Karpas-422 (cell line): ENCODE data around the gene AMOTL1. TPM values are rescaled to one million over a fixed set of nuclear protein-coding genes. Genes with fewer than 3 reads are reported as not detected.
"Not testable (repeated sequence)": the region's sequence is repeated elsewhere in the genome, so short reads cannot be mapped to it uniquely, and the experiment has no call there.

Experiments
- DNase-seq: peaks from one replicate; pipeline ENCODE4 v3.0.0-alpha.2; 2015
- H2AFZ ChIP-seq: fragments of 200-600 bp; sonication (generic); 2 replicates; pipeline ENCODE4 v1.6.1; 2014; ENCODE audit warnings: antibody characterized with exemption, low read length, mixed read lengths
- H3K27ac ChIP-seq: fragments of 200-600 bp; sonication (generic); 2 replicates; pipeline ENCODE4 v1.5.1; 2014; ENCODE audit warnings: mild to moderate bottlenecking, low read length, moderate library complexity
- H3K27me3 ChIP-seq: fragments of 200-600 bp; sonication (generic); 2 replicates; pipeline ENCODE4 v1.6.1; 2014; ENCODE audit warnings: low read length, mixed read lengths
- H3K36me3 ChIP-seq: fragments of 200-600 bp; sonication (generic); 2 replicates; pipeline ENCODE4 v1.6.1; 2014; ENCODE audit warnings: low read length, mixed read lengths; ENCODE audit not compliant: insufficient read depth
- H3K4me1 ChIP-seq: fragments of 200-600 bp; sonication (generic); 2 replicates; pipeline ENCODE4 v1.6.1; 2014; ENCODE audit warnings: mild to moderate bottlenecking, low read length, mixed read lengths
- H3K4me2 ChIP-seq: fragments of 200-600 bp; sonication (generic); 2 replicates; pipeline ENCODE4 v1.6.1; 2014; ENCODE audit warnings: low read length, low read depth, mild to moderate bottlenecking; ENCODE audit not compliant: poor library complexity, severe bottlenecking
- H3K4me3 ChIP-seq: fragments of 200-600 bp; sonication (generic); 2 replicates; pipeline ENCODE4 v1.5.1; 2014; ENCODE audit warnings: mild to moderate bottlenecking, antibody characterized with exemption, low read length, mixed read lengths
- H3K79me2 ChIP-seq: fragments of 200-600 bp; sonication (generic); 2 replicates; pipeline ENCODE4 v1.6.1; 2014; ENCODE audit warnings: mild to moderate bottlenecking, low read length, mixed read lengths
- H3K9ac ChIP-seq: fragments of 200-600 bp; sonication (generic); 2 replicates; pipeline ENCODE4 v1.6.0; 2014; ENCODE audit warnings: low read length
- H3K9me2 ChIP-seq: fragments of 200-600 bp; sonication (generic), shearing (Covaris generic); replicated peaks from 2 replicates; pipeline ENCODE4 v1.6.0; 2014; ENCODE audit warnings: mild to moderate bottlenecking, low read length, moderate library complexity; ENCODE audit not compliant: insufficient read depth
- H3K9me3 ChIP-seq: fragments of 300-700, 200-600 bp; sonication (generic); 2 replicates; pipeline ENCODE4 v1.6.1; 2014; ENCODE audit warnings: low read length, mixed read lengths
- H4K20me1 ChIP-seq: fragments of 200-600 bp; sonication (generic); 2 replicates; pipeline ENCODE4 v1.6.1; 2014; ENCODE audit warnings: mild to moderate bottlenecking, antibody characterized with exemption, low read length, low read depth; ENCODE audit not compliant: insufficient read depth
- total RNA-seq: library from RNA; depleted of rRNA; stranded (reverse); fragments of >200 nt; shearing (Covaris generic); gene quantifications from 2 replicates; pipeline ENCODE4 v1.2.3, GENCODE V29; 2014; ENCODE audit warnings: low replicate concordance

Gene AMOTL1
- total RNA-seq, 1 experiment from 2014 or later, result 0.04 TPM

DNA sequence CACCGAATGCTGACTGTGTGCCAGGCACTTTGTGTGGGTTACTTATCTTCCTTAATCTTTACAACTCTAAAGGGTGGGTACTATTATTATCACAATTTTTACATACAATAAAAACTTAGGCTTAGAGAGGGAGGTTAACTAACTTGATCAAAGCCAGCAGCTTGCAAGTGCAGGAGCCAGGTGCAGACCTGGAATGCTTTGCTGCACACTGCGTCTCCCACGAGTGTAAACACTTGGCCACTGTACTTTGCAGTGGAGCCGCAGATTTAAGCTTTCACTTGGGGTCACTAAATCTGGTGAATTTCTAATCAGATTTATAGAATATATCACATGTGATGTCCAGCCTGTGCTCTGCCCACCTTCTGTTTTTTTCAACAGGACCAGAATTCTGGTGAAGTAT is 36.7 kb downstream of the AMOTL1 start:
- Histone ChIP-seq H3K9ac (no peak overlapping the region), H3K4me1 (no peaks in the 10 kb centered on the region), H3K9me3 (no peaks in the 10 kb centered on the region), H3K9me2 (no peaks in the 10 kb centered on the region), H2AFZ (no peak overlapping the region), H3K79me2 (no peaks in the 10 kb centered on the region), H3K27ac (no peak overlapping the region), H4K20me1 (no peaks in the 10 kb centered on the region), H3K4me2 (no peak overlapping the region), H3K36me3 (no peaks in the 10 kb centered on the region), H3K4me3 (no peak overlapping the region), H3K27me3 (peaks cover 3% of the 10 kb centered on the region; the same call in 1 of the 2 replicates)
- no peak for DNase-seq

DNA sequence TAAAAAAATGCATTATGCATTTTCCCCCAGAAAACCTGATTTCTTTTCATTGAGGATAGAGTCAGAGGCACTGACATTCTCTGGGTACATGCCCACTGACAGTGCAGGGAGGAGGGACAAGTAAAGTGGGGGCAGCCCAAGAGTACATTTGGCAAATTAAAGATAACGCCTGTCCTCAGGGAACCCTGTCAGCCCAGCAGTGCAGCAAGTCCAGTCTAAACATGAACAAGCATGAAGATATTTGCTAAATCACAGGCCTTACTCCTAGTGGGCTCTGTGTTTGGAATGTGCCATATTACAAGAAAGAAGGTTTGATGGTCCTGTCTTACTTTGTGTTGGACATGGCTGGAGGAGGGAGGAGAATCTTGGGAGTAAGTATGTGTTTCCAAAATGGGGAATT is 37.9 kb downstream of the AMOTL1 start:
- no peaks in the 10 kb centered on the region for H3K9me2 ChIP-seq

GRCh38 chr11:94806419-94806818 is 38.3 kb downstream of the AMOTL1 start:
- Histone ChIP-seq H3K36me3 (no peaks in the 10 kb centered on the region), H3K9me3 (no peaks in the 10 kb centered on the region), H3K27ac (no peak overlapping the region), H3K9me2 (no peaks in the 10 kb centered on the region), H2AFZ (no peak overlapping the region), H3K4me3 (no peak overlapping the region), H4K20me1 (no peaks in the 10 kb centered on the region), H3K27me3 (peaks cover 3% of the 10 kb centered on the region; the same call in 1 of the 2 replicates), H3K9ac (no peak overlapping the region), H3K4me2 (no peak overlapping the region), H3K79me2 (no peaks in the 10 kb centered on the region), H3K4me1 (no peaks in the 10 kb centered on the region)
- DNase-seq, result no peak

More for the DNA sequence above, 37.9 kb downstream of the AMOTL1 start:
- H3K4me3 ChIP-seq, result no peak overlapping the region
- H3K27me3 ChIP-seq, result peaks cover 3% of the 10 kb centered on the region; the same call in 1 of the 2 replicates
- no peak overlapping the region for H3K4me2 ChIP-seq
- no peak for DNase-seq
- no peaks in the 10 kb centered on the region for H3K9me3 ChIP-seq
- H3K9ac ChIP-seq, result no peak overlapping the region
- no peaks in the 10 kb centered on the region for H4K20me1 ChIP-seq
- H2AFZ ChIP-seq, result no peak overlapping the region
- H3K27ac ChIP-seq, result no peak overlapping the region
- H3K36me3 ChIP-seq, result no peaks in the 10 kb centered on the region
- no peaks in the 10 kb centered on the region for H3K79me2 ChIP-seq
- H3K4me1 ChIP-seq, result no peaks in the 10 kb centered on the region

GRCh38 chr11:94809251-94809650 is 41.1 kb downstream of the AMOTL1 start:
- H3K4me2 ChIP-seq, result no peak overlapping the region
- H3K36me3 ChIP-seq, result no peaks in the 10 kb centered on the region
- no peaks in the 10 kb centered on the region for H3K9me2 ChIP-seq
- no peaks in the 10 kb centered on the region for H4K20me1 ChIP-seq
- peaks cover 9% of the 10 kb centered on the region; the same call in 1 of the 2 replicates for H3K27me3 ChIP-seq
- no peak for DNase-seq
- no peak overlapping the region for H3K4me3 ChIP-seq
- H3K4me1 ChIP-seq, result no peaks in the 10 kb centered on the region
- H3K9me3 ChIP-seq, result no peaks in the 10 kb centered on the region
- H3K79me2 ChIP-seq, result no peaks in the 10 kb centered on the region
- H3K9ac ChIP-seq, result no peak overlapping the region
- no peak overlapping the region for H2AFZ ChIP-seq
- H3K27ac ChIP-seq, result no peak overlapping the region

DNA sequence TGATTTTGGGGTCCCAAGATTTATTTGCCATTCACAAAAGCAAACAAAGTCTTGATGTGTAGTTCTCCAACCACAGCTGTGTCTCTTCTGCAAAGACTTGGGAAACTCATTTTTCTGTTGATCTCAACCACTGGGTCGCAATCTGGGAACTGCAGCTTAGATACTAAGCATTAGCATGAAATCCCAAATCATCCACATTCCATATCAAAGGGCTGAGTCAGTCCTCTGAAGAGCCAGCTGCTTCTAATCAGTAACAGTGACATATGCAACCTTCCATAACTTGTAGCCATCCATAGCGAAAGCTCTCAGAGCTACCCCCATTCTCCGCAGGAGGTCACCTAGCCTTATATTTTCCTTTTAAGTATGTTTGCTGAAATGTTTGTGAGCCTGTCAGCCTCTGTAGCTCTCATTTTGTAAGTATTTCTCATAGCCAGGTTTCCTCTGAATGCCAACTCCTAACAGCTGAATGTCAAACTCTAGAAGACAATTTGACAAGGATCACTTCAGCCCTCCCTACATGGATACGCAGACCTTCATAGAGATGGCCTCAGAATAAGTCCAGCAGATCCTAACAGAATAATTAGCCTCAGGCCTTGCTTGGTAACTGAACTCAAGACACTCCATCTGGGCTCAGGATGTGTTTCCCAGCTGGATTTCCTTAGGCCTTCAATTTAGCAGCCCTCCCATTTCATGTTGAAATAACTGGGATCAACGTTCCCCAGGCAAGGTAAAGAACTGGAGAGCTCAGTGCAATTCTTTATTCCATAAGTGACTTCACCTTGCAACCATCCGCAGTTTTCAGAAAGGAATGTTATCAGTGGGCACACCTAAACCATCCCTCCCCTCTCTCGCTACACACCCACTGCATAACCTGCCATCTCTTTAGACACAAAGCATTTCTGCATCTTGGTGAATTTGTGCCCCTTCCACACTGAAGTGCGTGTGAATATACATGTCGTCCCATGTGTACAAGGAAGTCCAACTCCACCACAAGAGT is 44.9 kb downstream of the AMOTL1 start:
- not testable (repeated sequence) for H3K9ac ChIP-seq, H3K27ac ChIP-seq, H3K9me2 ChIP-seq, H4K20me1 ChIP-seq, H3K4me3 ChIP-seq, H3K4me1 ChIP-seq, H3K27me3 ChIP-seq, H3K36me3 ChIP-seq, H3K79me2 ChIP-seq, H2AFZ ChIP-seq, DNase-seq, H3K4me2 ChIP-seq
- H3K9me3 ChIP-seq, result peaks cover 12% of the 10 kb centered on the region

GRCh38 chr11:94814272-94814976 is 46.3 kb downstream of the AMOTL1 start:
- no peak for DNase-seq
- Histone ChIP-seq H3K4me3 (no peak overlapping the region), H3K4me2 (no peak overlapping the region), H3K36me3 (no peaks in the 10 kb centered on the region), H3K79me2 (no peaks in the 10 kb centered on the region), H3K4me1 (no peaks in the 10 kb centered on the region), H3K27ac (no peak overlapping the region), H3K9me3 (peaks cover 12% of the 10 kb centered on the region), H3K27me3 (peaks cover 6% of the 10 kb centered on the region; the same call in 1 of the 2 replicates), H4K20me1 (no peaks in the 10 kb centered on the region), H3K9me2 (no peaks in the 10 kb centered on the region), H2AFZ (no peak overlapping the region), H3K9ac (no peak overlapping the region)

GRCh38 chr11:94815705-94816344 is 47.7 kb downstream of the AMOTL1 start:
- Histone ChIP-seq H2AFZ (no peak overlapping the region), H3K27me3 (0 out of 2 replicates have a peak, but pooled peaks cover 6% of the 10 kb centered on the region), H3K9me2 (no peaks in the 10 kb centered on the region), H4K20me1 (no peaks in the 10 kb centered on the region), H3K36me3 (no peaks in the 10 kb centered on the region), H3K4me3 (no peak overlapping the region), H3K4me2 (no peak overlapping the region), H3K27ac (no peak overlapping the region), H3K9me3 (peaks cover 12% of the 10 kb centered on the region), H3K79me2 (no peaks in the 10 kb centered on the region), H3K9ac (no peak overlapping the region), H3K4me1 (no peaks in the 10 kb centered on the region)
- no peak for DNase-seq

- no peak overlapping the region for H3K4me3 ChIP-seq
- no peak overlapping the region for H2AFZ ChIP-seq
- H3K27me3 ChIP-seq, result no peaks in the 10 kb centered on the region
- no peak overlapping the region for H3K4me2 ChIP-seq
- H3K79me2 ChIP-seq, result no peaks in the 10 kb centered on the region
- H3K36me3 ChIP-seq, result no peaks in the 10 kb centered on the region
- no peak for DNase-seq
- H3K27ac ChIP-seq, result no peak overlapping the region
- H3K9me2 ChIP-seq, result no peaks in the 10 kb centered on the region
- H3K9me3 ChIP-seq, result peaks cover 12% of the 10 kb centered on the region
- H3K9ac ChIP-seq, result no peak overlapping the region
- H4K20me1 ChIP-seq, result no peaks in the 10 kb centered on the region
- no peaks in the 10 kb centered on the region for H3K4me1 ChIP-seq
Observed at GRCh38 chr11:94820480-94820879, 52.3 kb downstream of the AMOTL1 start.
